Activated naive CD4-positive, alpha-beta T cell treated with anti-CD3 and anti-CD28 coated beads, Interleukin-2, amount 10 ng/mL, durations not matched to agents 7 days and 5 days (primary cell): Measurements from ENCODE around the gene ZNF610.
A peak's percentile ranks its signal among the peaks of the same experiment; 100 is the strongest.
"Not testable (repeated sequence)": the region's sequence is repeated elsewhere in the genome, so short reads cannot be mapped to it uniquely, and the experiment has no call there.

Experiments used
- CTCF ChIA-PET: fragments of 350-600 bp; sonication (Branson Sonifier 250); formaldehyde crosslinking; loops from one replicate; lab custom pipeline; 2021; ENCODE audit warnings: antibody characterized with exemption; lab: Charles Lee
- DNase-seq: peaks from one replicate; pipeline ENCODE4 v3.0.0-alpha.2; 2020
- H3K27ac Mint-ChIP-seq: one replicate; pipeline ENCODE4 v1.8.0; 2021; ENCODE audit warnings: mild to moderate bottlenecking, moderate library complexity, mixed read lengths
- H3K27me3 Mint-ChIP-seq: one replicate; pipeline ENCODE4 v1.8.0; 2021; ENCODE audit warnings: mild to moderate bottlenecking, mixed read lengths
- H3K36me3 Mint-ChIP-seq: one replicate; pipeline ENCODE4 v1.8.0; 2021; ENCODE audit warnings: mixed read lengths
- H3K4me1 Mint-ChIP-seq: one replicate; pipeline ENCODE4 v1.8.0; 2021; ENCODE audit warnings: mixed read lengths
- H3K4me3 Mint-ChIP-seq: one replicate; pipeline ENCODE4 v1.8.0; 2021; ENCODE audit warnings: mild to moderate bottlenecking, moderate library complexity, mixed read lengths
- H3K9me3 Mint-ChIP-seq: one replicate; pipeline ENCODE4 v1.8.0; 2021; ENCODE audit warnings: mixed read lengths

The ZNF610 gene

GRCh38 chr19:52336117-52336790, at the start of gene ZNF610:
Gene ZNF610 (plus strand): TSS chr19:52336243. CDS start chr19:52349173, 12,930 bp downstream.
- CTCF ChIA-PET: no interaction called here
- H3K9me3 Mint-ChIP-seq: peaks cover 62% of the 10 kb centered on the region
- peak; percentile 93 for DNase-seq
- H3K27me3 Mint-ChIP-seq: peaks cover 3% of the 10 kb centered on the region
- peak within 1 kb of the TSS; percentile 95 for H3K4me3 Mint-ChIP-seq
- H3K36me3 Mint-ChIP-seq: peaks cover 26% of the 10 kb centered on the region
- peaks cover 16% of the 10 kb centered on the region for H3K4me1 Mint-ChIP-seq
- peak within 1 kb of the TSS; percentile 96 for H3K27ac Mint-ChIP-seq

- DNase-seq: no peak
- peaks cover 70% of the 10 kb centered on the region for H3K9me3 Mint-ChIP-seq
- CTCF ChIA-PET: no interaction called here
- peaks cover 85% of the 10 kb centered on the region for H3K36me3 Mint-ChIP-seq
- no peaks in the 10 kb centered on the region for H3K27me3 Mint-ChIP-seq
- no peak overlapping the region for H3K4me3 Mint-ChIP-seq
- no peaks in the 10 kb centered on the region for H3K4me1 Mint-ChIP-seq
- H3K27ac Mint-ChIP-seq: no peak overlapping the region
Measured at GRCh38 chr19:52286256-52286655, 49.8 kb upstream of the ZNF610 start.

GRCh38 chr19:52291781-52292180, 44.3 kb upstream of the ZNF610 start:
- CTCF ChIA-PET: no interaction called here

GRCh38 chr19:52292946-52293345, 43.1 kb upstream of the ZNF610 start:
- H3K27me3 Mint-ChIP-seq, CTCF ChIA-PET, H3K4me3 Mint-ChIP-seq, H3K27ac Mint-ChIP-seq, DNase-seq: not testable (repeated sequence)
- peaks cover 48% of the 10 kb centered on the region for H3K9me3 Mint-ChIP-seq
- peaks cover 15% of the 10 kb centered on the region for H3K4me1 Mint-ChIP-seq
- H3K36me3 Mint-ChIP-seq: peaks cover 62% of the 10 kb centered on the region

More at GRCh38 chr19:52291781-52292180, 44.3 kb upstream of the ZNF610 start:
- no peak overlapping the region for H3K27ac Mint-ChIP-seq
- peaks cover 52% of the 10 kb centered on the region for H3K9me3 Mint-ChIP-seq
- no peak overlapping the region for H3K4me3 Mint-ChIP-seq
- peaks cover 6% of the 10 kb centered on the region for H3K4me1 Mint-ChIP-seq
- DNase-seq: no peak
- no peaks in the 10 kb centered on the region for H3K27me3 Mint-ChIP-seq
- peaks cover 60% of the 10 kb centered on the region for H3K36me3 Mint-ChIP-seq

- CTCF ChIA-PET: no interaction called here
Measured at GRCh38 chr19:52296400-52296772, 39.7 kb upstream of the ZNF610 start.

GRCh38 chr19:52296773-52297600, 39.1 kb upstream of the ZNF610 start, which contains the start of gene ZNF480:
Gene ZNF480 (plus strand): TSS chr19:52297169. CDS start chr19:52300413, 3,244 bp downstream.
- Mint-ChIP-seq H3K27me3 (peaks cover 4% of the 10 kb centered on the region), H3K4me3 (peak within 1 kb of the TSS; percentile 92), H3K9me3 (peaks cover 59% of the 10 kb centered on the region), H3K27ac (peak within 1 kb of the TSS; percentile 97), H3K4me1 (peaks cover 22% of the 10 kb centered on the region), H3K36me3 (peaks cover 69% of the 10 kb centered on the region)
- CTCF ChIA-PET: no interaction called here
- DNase-seq: peak; percentile 89

More at GRCh38 chr19:52296400-52296772, 39.7 kb upstream of the ZNF610 start:
- H3K27me3 Mint-ChIP-seq: peaks cover 4% of the 10 kb centered on the region
- DNase-seq: no peak
- peaks cover 68% of the 10 kb centered on the region for H3K36me3 Mint-ChIP-seq
- peak overlapping the region; percentile 75 for H3K27ac Mint-ChIP-seq
- H3K4me1 Mint-ChIP-seq: peaks cover 22% of the 10 kb centered on the region
- H3K4me3 Mint-ChIP-seq: peak overlapping the region; percentile 80
- H3K9me3 Mint-ChIP-seq: peaks cover 56% of the 10 kb centered on the region

GRCh38 chr19:52297601-52298364, 38.3 kb upstream of the ZNF610 start:
- no peak for DNase-seq
- H3K27me3 Mint-ChIP-seq: peaks cover 4% of the 10 kb centered on the region
- peaks cover 22% of the 10 kb centered on the region for H3K4me1 Mint-ChIP-seq
- CTCF ChIA-PET: no interaction called here
- H3K9me3 Mint-ChIP-seq: peaks cover 59% of the 10 kb centered on the region
- peaks cover 70% of the 10 kb centered on the region for H3K36me3 Mint-ChIP-seq
- peak overlapping the region; percentile 92 for H3K4me3 Mint-ChIP-seq
- peak overlapping the region; percentile 97 for H3K27ac Mint-ChIP-seq

GRCh38 chr19:52307275-52307674, 28.8 kb upstream of the ZNF610 start:
- H3K4me3 Mint-ChIP-seq: no peak overlapping the region
- H3K9me3 Mint-ChIP-seq: peaks cover 65% of the 10 kb centered on the region

GRCh38 chr19:52322429-52322828, 13.6 kb upstream of the ZNF610 start:
- H3K4me1 Mint-ChIP-seq: no peaks in the 10 kb centered on the region
- CTCF ChIA-PET: no interaction called here
- H3K27ac Mint-ChIP-seq: no peak overlapping the region
- no peak for DNase-seq
- H3K36me3 Mint-ChIP-seq: peaks cover 63% of the 10 kb centered on the region
- peaks cover 82% of the 10 kb centered on the region for H3K9me3 Mint-ChIP-seq
- no peaks in the 10 kb centered on the region for H3K27me3 Mint-ChIP-seq
- no peak overlapping the region for H3K4me3 Mint-ChIP-seq

More at GRCh38 chr19:52307275-52307674, 28.8 kb upstream of the ZNF610 start:
- Mint-ChIP-seq H3K36me3 (peaks cover 85% of the 10 kb centered on the region), H3K27me3 (no peaks in the 10 kb centered on the region), H3K4me1 (no peaks in the 10 kb centered on the region), H3K27ac (no peak overlapping the region)
- CTCF ChIA-PET: interaction anchor here (0.6 kb wide), 1 partner anchor 294 kb away, joined by 3 read pairs; no protein-coding TSS in a partner anchor
- no peak for DNase-seq

- peaks cover 3% of the 10 kb centered on the region for H3K27me3 Mint-ChIP-seq
- peak; percentile 23 for DNase-seq
- peaks cover 8% of the 10 kb centered on the region for H3K4me1 Mint-ChIP-seq
- CTCF ChIA-PET: no interaction called here
- H3K4me3 Mint-ChIP-seq: no peak overlapping the region
- H3K9me3 Mint-ChIP-seq: peaks cover 58% of the 10 kb centered on the region
- peaks cover 15% of the 10 kb centered on the region for H3K36me3 Mint-ChIP-seq
- H3K27ac Mint-ChIP-seq: no peak overlapping the region
Measured at GRCh38 chr19:52331757-52332156, 4.3 kb upstream of the ZNF610 start.

- H3K36me3 Mint-ChIP-seq: peaks cover 26% of the 10 kb centered on the region
- no peak for DNase-seq
- peak overlapping the region; percentile 96 for H3K27ac Mint-ChIP-seq
- peaks cover 16% of the 10 kb centered on the region for H3K4me1 Mint-ChIP-seq
- CTCF ChIA-PET: no interaction called here
- peaks cover 64% of the 10 kb centered on the region for H3K9me3 Mint-ChIP-seq
- peak overlapping the region; percentile 95 for H3K4me3 Mint-ChIP-seq
- peaks cover 3% of the 10 kb centered on the region for H3K27me3 Mint-ChIP-seq
Measured at GRCh38 chr19:52335768-52336116, 301 bp upstream of the ZNF610 start.

GRCh38 chr19:52336791-52337381, 843 bp downstream of the ZNF610 start:
- peaks cover 56% of the 10 kb centered on the region for H3K9me3 Mint-ChIP-seq
- CTCF ChIA-PET: no interaction called here

GRCh38 chr19:52339022-52339421, 3.0 kb downstream of the ZNF610 start:
- DNase-seq, H3K27ac Mint-ChIP-seq, CTCF ChIA-PET, H3K4me3 Mint-ChIP-seq, H3K27me3 Mint-ChIP-seq: not testable (repeated sequence)
- Mint-ChIP-seq H3K9me3 (peaks cover 56% of the 10 kb centered on the region), H3K4me1 (peaks cover 16% of the 10 kb centered on the region), H3K36me3 (peaks cover 21% of the 10 kb centered on the region)

More at GRCh38 chr19:52336791-52337381, 843 bp downstream of the ZNF610 start:
- H3K27ac Mint-ChIP-seq: peak overlapping the region; percentile 96
- H3K4me1 Mint-ChIP-seq: peaks cover 16% of the 10 kb centered on the region
- H3K4me3 Mint-ChIP-seq: peak overlapping the region; percentile 95
- H3K36me3 Mint-ChIP-seq: peaks cover 25% of the 10 kb centered on the region
- DNase-seq: no peak
- H3K27me3 Mint-ChIP-seq: peaks cover 3% of the 10 kb centered on the region
